CD4-positive, alpha-beta T cell treated with Interferon alpha-2 for 1 hour (primary cell): ENCODE measurements around the gene ARHGAP28.
"Not testable (repeated sequence)": the region's sequence is repeated elsewhere in the genome, so short reads cannot be mapped to it uniquely, and the experiment has no call there.

Experiments used
- DNase-seq, 2 donors: peaks; one replicate each; pipeline ENCODE4 v3.0.0-alpha.2; 2020 to 2022

The ARHGAP28 gene

GRCh38 chr18:6821356-6821755 lies 91.8 kb downstream of the ARHGAP28 start:
- no peak for DNase-seq

- not testable (repeated sequence) for DNase-seq
Measured at GRCh38 chr18:6827161-6827560, 97.6 kb downstream of the ARHGAP28 start.

GRCh38 chr18:6827566-6827965 lies 98.0 kb downstream of the ARHGAP28 start:
- DNase-seq = not testable (repeated sequence)

- DNase-seq = no peak
Measured at GRCh38 chr18:6830916-6831315, 101.4 kb downstream of the ARHGAP28 start.

- no peak for DNase-seq
Measured at GRCh38 chr18:6835345-6835744, 105.8 kb downstream of the ARHGAP28 start.

- no peak for DNase-seq
Measured at GRCh38 chr18:6836331-6836730, 106.8 kb downstream of the ARHGAP28 start.

GRCh38 chr18:6837904-6838303 lies 108.4 kb downstream of the ARHGAP28 start:
- no peak for DNase-seq

- no peak for DNase-seq
Measured at GRCh38 chr18:6842081-6842480, 112.6 kb downstream of the ARHGAP28 start.

- no peak for DNase-seq
Measured at GRCh38 chr18:6843308-6843707, 113.8 kb downstream of the ARHGAP28 start.

GRCh38 chr18:6845521-6845920 lies 116.0 kb downstream of the ARHGAP28 start:
- DNase-seq = not testable (repeated sequence)

GRCh38 chr18:6850396-6850795 lies 120.9 kb downstream of the ARHGAP28 start:
- no peak for DNase-seq

- DNase-seq = no peak
Measured at GRCh38 chr18:6851480-6851879, 122.0 kb downstream of the ARHGAP28 start.

GRCh38 chr18:6854811-6855210 lies 125.3 kb downstream of the ARHGAP28 start:
- no peak for DNase-seq

- no peak for DNase-seq
Measured at GRCh38 chr18:6855767-6856166, 126.3 kb downstream of the ARHGAP28 start.

GRCh38 chr18:6857300-6857699 lies 127.8 kb downstream of the ARHGAP28 start:
- DNase-seq = no peak

- no peak for DNase-seq
Measured at GRCh38 chr18:6859676-6860422, 130.3 kb downstream of the ARHGAP28 start.

- DNase-seq = no peak
Measured at GRCh38 chr18:6860804-6861448, 131.4 kb downstream of the ARHGAP28 start.

GRCh38 chr18:6865251-6865650 lies 135.7 kb downstream of the ARHGAP28 start:
- no peak for DNase-seq

GRCh38 chr18:6866552-6867085 lies 137.1 kb downstream of the ARHGAP28 start:
- DNase-seq = no peak

- DNase-seq = no peak
Measured at GRCh38 chr18:6868033-6868432, 138.5 kb downstream of the ARHGAP28 start.

- no peak for DNase-seq
Measured at GRCh38 chr18:6871566-6871965, 142.1 kb downstream of the ARHGAP28 start.

- DNase-seq = no peak
Measured at GRCh38 chr18:6873040-6873751, 143.7 kb downstream of the ARHGAP28 start.

GRCh38 chr18:6874315-6874714 lies 144.8 kb downstream of the ARHGAP28 start:
- no peak for DNase-seq

GRCh38 chr18:6875749-6876148 lies 146.2 kb downstream of the ARHGAP28 start:
- DNase-seq = no peak
